Mammary epithelial cell (primary cell): Measurements from ENCODE around the gene COL23A1.

Source experiments
- EZH2 ChIP-seq: IDR thresholded peaks from 2 replicates; pipeline ENCODE4 v1.6.1; 2012; ENCODE audit warnings: low read length, inconsistent platforms, borderline replicate concordance
- TF ChIP-seq, protein P1 (sequence below), 2 donors: IDR thresholded peaks in 1 of 2; conservative IDR thresholded peaks in 1 of 2; 2 replicates each; pipeline ENCODE4 v1.5.1; 2011 to 2012; ENCODE audit warnings: inconsistent platforms in 2 of 2, low read length in 2 of 2, mild to moderate bottlenecking in 2 of 2, control low read depth in 1 of 2, low read depth in 1 of 2; ENCODE audit not compliant: insufficient read depth in 1 of 2; ENCODE audit errors: extremely low read depth in 1 of 2

DNA sequence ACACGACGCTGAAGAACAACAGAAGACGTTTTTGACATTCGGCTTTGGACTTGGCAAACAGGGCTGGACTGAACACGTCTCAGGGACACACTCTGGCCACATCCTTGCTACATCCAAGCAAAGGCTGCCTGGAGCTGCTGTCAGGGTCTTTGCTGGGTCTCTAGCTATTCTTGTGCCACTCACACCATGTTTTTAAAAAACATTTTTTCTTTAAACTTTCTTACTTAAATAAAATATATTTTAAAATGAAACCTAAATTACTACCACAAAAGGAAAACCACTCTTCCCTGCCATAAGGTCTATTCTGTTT, 229.3 kb downstream of the COL23A1 start:
- TF ChIP-seq, protein P1, sequence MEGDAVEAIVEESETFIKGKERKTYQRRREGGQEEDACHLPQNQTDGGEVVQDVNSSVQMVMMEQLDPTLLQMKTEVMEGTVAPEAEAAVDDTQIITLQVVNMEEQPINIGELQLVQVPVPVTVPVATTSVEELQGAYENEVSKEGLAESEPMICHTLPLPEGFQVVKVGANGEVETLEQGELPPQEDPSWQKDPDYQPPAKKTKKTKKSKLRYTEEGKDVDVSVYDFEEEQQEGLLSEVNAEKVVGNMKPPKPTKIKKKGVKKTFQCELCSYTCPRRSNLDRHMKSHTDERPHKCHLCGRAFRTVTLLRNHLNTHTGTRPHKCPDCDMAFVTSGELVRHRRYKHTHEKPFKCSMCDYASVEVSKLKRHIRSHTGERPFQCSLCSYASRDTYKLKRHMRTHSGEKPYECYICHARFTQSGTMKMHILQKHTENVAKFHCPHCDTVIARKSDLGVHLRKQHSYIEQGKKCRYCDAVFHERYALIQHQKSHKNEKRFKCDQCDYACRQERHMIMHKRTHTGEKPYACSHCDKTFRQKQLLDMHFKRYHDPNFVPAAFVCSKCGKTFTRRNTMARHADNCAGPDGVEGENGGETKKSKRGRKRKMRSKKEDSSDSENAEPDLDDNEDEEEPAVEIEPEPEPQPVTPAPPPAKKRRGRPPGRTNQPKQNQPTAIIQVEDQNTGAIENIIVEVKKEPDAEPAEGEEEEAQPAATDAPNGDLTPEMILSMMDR (conservative IDR thresholded peaks at IDR 0.05 in 1 of 2, IDR thresholded peaks at IDR 0.05 in 1 of 2; ENCODE audit: extremely low read depth in 1 of 2, insufficient read depth in 1 of 2, low read depth in 1 of 2, low read length in 2 of 2): no peak
- TF ChIP-seq EZH2: no peak
